Cardiac septum (tissue), 1 donor: ENCODE results near the gene TTC27. TPM values are rescaled to one million over a fixed set of nuclear protein-coding genes. Genes with fewer than 3 reads are reported as not detected.

Experiments used
- DNase-seq: peaks from one replicate; pipeline ENCODE4 v3.0.0-alpha.2; 2020; ENCODE audit warnings: low spot score
- intact Hi-C: fragments of 100-400 bp; cut with DNase I; formaldehyde crosslinking; loops from one replicate; pipeline ENCODE4 v1.14.0; 2022
- total RNA-seq: library from RNA; stranded (reverse); fragmentation: NEBNext Ultra II Directional; extraction: Animal tissue kit (Norgen Biotek cat#: 25700); gene quantifications from one replicate; pipeline ENCODE4 v1.2.1, GENCODE V29; 2021
- donor health status: DM: no; HTN: no; CAD: no.

The TTC27 gene
- total RNA-seq, 1 donor from 2014 or later, result 13.7 TPM

DNA sequence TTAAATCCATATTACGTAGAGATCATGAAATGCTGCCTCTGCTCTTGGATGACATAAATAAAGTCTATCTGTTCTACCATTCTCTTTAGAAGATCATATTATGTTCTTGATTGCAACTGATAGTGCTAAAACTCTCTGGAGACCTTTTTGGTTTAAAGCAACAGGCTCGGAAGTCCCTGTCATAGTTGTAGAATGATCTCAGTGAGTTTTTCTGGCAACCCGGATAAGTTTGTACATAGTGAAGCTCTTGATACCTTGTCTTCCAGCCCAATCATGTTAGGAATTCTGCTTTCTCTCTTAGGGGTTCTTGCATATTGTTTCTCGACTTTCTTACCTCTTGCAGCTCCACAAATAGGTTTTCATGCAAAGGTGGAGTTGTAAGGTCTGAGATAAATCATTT, 156.1 kb downstream of the TTC27 start:
- DNase-seq, result no peak
- intact Hi-C loops, result loop anchor here (10.0 kb wide), 1 partner anchor 801 kb away; no protein-coding TSS in a partner anchor

DNA sequence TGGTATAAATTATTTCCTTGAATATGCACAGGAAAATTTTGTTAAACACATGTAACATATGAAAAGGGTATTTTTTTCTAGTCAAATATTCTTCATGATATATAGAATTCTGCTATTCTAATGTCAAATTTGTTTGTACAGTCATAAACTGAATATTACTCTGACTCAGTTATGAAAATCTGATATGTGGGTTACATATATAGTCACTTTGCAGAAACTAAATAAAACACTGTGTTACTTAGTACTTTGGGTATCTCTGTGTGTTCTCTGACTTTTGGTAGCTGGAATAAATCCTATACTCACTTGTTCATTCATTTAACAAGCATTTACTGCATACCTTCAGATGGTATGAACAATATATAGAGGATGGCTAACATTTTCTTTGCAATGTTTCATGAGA, 159.4 kb downstream of the TTC27 start:
- DNase-seq, result no peak
- intact Hi-C loops, result loop anchor here (10.0 kb wide), 1 partner anchor 798 kb away; no protein-coding TSS in a partner anchor

DNA sequence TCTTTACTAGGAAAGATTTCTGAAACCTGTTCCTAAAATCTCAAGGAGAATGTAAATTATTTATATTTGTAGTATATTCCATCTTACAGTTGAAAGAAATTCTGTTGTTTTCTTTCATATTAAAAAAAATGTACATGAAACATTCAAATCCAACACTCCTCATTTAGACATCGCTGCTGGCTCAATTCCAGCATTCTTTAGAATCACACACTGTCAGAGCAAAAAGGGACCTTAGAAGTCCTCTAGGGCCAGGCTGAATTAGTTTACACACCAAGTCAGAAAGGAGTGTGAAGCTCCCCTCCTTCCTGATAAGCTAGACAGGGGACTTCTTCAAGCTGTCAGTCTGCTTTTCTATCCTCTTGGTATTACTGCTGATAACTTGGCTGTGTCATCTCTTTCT, 160.3 kb downstream of the TTC27 start:
- DNase-seq, result no peak
- intact Hi-C loops, result loop anchor here (10.0 kb wide), 1 partner anchor 797 kb away; no protein-coding TSS in a partner anchor

DNA sequence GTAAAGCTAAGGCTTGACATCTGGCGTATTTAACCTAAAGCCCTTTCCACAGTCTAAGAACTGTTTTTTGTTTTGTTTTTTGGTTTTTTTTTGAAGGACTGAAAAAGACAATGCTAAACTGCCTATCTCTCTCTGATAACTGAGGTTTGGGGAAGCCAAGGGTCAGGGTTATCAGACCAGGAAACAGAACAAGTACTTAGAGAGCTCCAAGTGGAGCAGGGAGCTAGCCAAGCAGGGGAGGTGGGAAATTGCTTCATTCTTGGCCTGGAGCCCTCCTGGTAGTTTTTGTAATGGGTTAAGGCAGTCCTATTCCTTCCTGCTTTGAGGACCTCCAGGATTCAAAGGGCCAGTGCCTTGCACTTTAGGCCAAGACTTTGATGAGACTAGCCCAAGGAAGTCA, 164.6 kb downstream of the TTC27 start:
- intact Hi-C loops, result loop anchor here (5.0 kb wide), 1 partner anchor 45 kb away; no protein-coding TSS in a partner anchor
- DNase-seq, result no peak

DNA sequence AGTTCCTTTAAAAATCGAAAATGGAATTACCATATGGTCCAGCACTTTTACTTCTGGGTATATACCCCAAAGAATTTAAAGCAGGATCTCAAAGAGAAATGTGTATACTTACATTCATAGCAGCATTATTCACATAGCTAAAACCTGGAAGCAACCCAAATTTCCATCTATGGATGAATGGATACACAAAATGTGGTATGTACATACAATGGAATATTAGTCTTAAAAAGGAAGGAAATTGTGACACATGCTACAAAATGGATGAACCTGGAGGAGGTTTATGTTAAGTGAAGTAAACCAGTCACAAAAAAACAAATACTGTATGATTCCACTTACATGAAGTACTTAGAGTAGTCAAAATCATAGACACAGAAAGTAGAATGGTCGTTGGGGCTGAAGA, 171.0 kb downstream of the TTC27 start:
- intact Hi-C loops, result no loop called here

DNA sequence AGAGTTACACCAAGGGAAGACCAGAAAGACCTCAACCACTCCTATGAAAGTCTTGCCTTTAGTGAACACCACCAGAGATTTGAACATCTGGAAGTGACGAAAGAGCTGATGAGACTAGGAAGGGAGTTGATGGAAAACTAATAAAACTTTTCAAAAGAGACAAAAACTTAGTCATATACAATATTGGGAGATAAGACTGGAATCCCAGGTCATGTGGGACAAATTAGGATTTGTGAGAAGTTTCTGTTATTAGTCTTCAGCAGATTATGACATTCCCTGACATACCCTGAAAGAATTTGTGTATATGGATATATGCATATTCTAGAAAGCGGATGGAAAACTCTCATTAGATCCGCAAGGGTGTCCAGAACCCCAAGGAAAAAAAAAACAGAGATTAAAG, 173.9 kb downstream of the TTC27 start:
- no peak for DNase-seq
- intact Hi-C loops, result no loop called here

More for the DNA sequence above, 171.0 kb downstream of the TTC27 start:
- no peak for DNase-seq

DNA sequence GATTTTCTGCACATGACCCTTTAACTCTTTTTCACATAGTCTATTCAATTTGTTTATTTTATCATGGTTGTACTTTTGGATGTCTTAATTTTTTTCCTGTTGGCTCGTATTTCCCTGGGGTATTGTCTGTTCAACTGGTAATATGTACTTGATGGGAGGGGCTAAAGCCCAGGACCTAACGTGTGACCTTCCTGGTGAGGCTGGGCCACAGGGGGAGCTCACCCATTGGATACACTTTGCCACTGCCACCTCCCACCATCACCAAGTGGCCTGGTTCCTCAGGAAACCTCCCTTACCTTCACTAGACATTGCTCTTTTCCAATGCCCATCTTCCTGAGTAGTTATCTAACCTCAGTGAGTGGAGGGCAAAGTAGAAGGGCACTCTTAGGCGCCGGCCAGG, 175.0 kb downstream of the TTC27 start:
- intact Hi-C loops, result no loop called here

DNA sequence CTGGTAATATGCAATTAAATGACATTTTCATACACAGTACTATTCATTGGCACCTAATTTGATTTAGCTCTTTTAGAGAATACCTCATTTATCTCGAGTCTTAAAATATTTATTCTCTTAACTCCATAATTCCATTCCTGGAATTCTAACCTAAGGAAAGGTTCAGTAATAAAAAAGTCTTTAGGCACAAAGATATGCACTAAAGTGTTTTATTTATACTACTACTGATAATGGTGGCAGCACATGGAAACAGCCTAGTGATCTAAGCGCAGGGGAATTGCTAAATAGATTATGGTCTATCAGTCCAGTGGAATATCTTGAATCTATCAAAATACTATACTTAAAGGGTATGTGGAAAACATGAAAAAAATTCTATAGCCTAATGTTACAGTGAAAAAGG, 176.4 kb downstream of the TTC27 start:
- no peak for DNase-seq
- intact Hi-C loops, result no loop called here

More for the DNA sequence above, 175.0 kb downstream of the TTC27 start:
- DNase-seq, result no peak

DNA sequence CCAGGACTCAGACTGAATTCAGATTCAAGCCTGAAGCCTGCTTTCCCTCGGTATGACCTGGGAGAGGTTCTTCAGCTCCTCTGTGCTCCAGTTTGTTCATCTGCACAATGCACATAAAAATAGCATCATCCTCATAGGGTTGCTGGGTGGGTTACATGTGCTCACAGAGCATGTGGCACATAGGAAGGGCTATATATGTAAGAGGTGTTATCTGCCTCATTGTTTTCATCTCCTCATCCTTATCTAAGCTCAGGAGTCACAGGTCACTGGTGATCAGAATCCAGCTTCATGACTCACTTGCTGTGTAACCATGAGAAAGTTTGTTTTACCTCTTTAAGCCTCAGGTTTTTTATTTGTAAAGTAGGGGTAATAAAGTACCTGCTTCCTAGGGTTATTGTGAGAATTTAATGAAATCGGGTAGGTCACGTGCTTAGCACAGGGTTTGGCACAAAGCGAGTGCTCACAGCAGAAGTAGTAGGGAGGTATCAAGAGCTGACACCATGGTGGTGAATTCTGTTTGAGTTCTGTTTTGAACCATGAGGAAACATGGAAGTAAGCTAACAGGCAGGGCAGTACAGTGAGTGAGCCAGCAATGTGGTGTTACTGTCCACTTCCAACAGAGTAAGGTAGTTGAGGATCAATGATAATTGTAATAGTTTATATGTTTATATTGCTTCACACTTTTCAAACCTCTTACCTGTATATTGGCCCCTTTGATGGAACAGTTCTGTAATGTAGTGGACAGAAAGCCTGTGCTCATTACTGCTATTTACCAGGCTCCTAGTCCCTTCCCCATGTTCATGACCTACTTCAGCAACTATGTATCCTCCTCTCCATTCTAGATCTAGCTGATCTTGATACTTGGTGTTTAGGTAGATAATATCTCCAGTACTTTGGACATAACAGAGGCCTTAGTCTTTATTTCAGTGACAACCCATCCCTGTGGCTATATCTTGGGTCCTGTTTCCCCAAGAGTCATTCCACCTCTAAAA, 177.6 kb downstream of the TTC27 start:
- intact Hi-C loops, result no loop called here

DNA sequence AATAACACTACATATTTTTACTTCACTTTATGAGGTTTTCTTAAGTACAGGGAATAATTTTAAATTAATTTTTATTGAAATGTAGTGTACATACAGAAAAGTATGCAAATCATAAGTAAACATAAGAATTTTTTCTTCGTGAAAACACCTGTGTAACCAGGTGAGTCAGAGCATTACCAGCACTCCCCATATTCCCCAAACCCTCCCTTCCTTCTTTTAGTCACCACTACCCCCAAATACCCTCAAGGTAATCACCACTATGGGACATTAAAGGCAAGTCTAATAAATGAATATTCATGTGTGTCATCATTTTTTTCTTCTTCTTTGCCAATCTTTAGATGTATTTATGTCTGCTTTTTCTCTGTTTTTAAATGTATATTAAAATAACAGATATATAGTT, 179.0 kb downstream of the TTC27 start:
- intact Hi-C loops, result no loop called here
- DNase-seq, result no peak

More for the DNA sequence above, 177.6 kb downstream of the TTC27 start:
- no peak for DNase-seq

DNA sequence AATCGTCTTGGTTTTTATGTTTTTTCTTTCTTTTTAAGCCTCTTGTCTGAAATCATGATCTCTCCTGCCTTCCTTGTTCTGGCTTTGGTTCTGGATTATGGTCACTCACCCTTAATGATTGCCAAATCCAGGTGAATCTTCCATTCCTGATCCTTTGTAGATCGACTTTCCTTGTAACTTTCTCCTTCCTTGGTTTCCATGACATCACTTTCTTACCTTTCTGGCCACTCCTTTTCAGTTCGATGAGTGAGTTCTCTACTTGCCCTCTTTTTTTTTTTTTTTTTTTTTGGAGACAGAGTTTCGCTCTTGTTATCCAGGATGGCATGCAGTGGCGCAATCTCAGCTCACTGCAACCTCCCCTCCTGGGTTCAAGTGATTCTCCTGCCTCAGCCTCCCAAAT, 179.8 kb downstream of the TTC27 start:
- DNase-seq, result no peak
- intact Hi-C loops, result no loop called here

DNA sequence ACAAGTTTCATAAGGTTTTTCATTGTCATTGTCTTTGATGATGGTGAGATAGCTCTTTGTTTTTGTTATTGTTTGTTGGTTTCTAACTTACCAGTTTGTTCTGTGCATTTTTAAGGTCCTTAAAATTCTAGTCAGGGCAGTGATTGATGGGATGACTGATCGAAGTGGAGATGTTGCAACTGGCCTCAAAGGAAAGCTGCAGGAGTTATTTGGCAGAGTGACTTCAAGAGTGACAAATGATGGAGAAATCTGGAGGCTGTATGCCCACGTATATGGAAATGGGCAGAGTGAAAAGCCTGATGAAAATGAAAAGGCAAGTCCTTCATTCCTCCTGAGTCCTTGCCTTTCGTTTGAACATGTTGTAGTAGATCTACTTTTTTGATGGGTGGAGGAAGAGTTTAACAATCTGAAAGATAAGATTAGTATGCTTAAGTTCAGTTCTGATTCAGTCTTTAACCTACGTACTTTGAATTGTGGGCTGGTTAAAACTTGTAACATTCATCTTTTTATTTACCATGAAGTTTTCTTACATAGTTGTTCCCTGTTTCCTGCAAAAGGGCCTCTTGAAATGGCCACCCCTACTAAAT, 183.2 kb downstream of the TTC27 start:
- DNase-seq, result no peak
- intact Hi-C loops, result no loop called here

DNA sequence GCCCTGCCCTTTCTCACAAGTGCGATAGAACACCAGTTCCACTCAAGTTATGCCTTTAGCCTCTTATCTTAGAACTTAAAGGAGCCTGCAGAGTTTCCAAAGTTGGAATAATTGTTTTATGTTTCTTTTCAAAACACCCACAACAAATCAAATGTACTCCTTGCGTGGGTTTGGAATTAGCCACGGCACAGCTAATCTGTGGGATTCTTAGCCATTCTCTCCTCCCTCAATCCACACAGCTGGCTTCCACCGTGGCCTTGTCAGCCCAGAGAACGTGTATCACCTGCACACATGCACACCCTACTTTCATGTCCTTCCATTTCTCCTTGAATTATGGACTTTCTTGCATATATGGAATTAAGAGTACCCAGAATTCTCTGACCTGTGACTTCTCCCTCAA, 183.8 kb downstream of the TTC27 start:
- intact Hi-C loops, result no loop called here
- no peak for DNase-seq

DNA sequence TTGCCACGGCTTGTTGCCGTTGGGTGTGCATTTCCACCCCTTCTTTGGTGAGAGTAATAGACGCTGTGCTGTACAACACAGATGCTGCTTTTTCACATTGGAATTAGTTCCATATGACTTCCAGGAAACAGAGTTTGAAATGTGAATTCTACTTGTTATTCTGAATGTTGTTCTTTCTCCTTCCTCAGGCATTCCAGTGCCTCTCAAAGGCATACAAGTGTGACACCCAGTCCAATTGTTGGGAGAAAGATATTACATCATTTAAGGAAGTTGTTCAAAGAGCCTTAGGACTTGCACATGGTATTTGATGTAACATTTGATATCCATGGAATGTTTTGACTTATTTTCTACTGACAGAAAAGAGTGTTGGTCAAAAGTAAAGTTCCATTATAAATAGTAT, 184.5 kb downstream of the TTC27 start:
- DNase-seq, result no peak
- intact Hi-C loops, result no loop called here

DNA sequence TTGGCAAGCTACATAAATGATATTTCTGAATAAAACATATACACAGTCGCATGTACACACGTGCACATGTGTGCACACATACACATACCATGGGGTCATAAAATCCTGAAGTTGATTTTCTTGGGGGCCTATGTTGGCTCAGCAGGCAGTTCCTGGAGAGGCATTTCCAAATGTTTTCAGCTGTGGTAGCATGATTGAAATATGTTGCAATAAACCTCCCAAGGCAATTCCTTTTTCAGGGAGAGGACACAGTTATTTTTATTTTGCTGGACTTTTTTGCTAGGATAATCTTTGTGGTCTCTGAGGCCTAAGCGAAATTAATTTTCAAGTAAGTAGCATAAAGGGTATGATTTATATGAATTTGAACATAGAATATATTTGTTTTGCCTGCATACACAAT, 192.2 kb downstream of the TTC27 start:
- intact Hi-C loops, result no loop called here
- no peak for DNase-seq

DNA sequence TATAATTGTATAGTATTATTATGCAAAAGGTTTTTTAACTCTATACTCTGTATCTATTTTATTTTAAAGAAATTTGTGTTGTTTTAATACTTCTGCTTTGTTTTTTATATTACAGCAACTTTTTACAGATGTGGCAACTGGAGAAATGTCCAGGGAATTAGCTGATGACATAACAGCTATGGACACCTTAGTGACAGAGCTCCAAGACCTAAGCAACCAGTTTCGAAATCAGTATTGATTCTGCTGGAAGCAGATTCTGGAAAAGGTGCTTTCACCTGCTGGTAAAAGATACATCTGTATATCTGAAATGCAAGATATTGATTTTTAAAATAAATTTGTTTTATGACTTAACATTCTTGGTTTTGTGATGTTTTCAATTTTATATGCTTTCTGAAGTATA, 192.9 kb downstream of the TTC27 start:
- no peak for DNase-seq
- intact Hi-C loops, result no loop called here

DNA sequence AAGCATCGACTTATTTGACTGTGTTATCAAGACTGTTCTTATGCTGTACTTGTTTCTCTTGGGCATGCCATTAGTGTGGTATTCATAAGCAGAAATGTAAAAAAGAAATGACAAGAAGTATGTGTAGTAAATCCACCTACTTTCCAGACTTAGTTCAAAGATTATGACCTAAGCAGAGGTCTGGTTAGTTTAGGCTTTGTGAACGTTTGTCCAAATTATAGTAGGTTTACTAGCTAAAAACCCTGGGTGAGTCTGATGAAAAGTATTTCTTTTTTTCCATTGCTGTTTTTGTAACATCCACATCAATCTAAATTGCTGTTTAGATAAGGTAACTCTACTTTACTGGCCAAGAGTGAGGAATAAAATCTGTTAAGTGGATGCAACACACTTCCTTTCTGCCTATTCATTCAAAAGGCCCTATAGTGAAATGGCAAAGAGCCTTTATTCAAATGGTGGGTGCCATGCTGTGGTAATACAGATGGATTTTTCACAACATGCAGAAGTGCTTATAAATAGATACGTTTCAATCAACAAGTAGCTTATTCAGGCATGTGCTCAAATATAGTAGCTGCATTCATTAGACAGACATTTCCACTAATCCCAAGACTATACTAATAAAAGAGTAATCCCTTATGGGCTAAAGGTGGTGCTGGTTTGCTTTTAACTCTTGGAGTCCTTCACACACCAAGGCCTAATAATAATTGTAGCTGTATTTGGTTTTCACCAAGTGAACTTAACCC, 196.4 kb downstream of the TTC27 start:
- intact Hi-C loops, result loop anchor here (2.0 kb wide), 1 partner anchor 123 kb away; the partner anchor contains the start of gene LTBP1
- no peak for DNase-seq

DNA sequence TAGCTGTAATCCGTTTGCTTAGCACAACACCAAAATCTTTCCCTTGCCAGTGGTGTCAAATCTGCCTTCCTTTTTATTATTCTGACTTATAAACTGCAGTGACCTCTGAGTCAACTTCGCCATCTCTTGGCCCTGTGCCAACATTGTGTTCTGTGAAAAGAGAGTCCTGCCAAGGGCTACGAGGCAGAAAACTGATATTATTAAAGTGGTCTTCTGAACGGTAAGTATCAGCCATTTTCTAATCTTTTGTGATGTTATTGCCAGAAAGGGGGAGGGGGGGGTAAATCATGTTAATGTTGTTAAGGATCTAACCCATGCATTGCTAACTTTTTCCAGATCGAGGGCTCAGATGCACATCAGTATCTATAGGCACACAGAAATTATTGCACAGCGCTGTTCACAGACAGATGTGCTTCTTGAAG, 197.5 kb downstream of the TTC27 start:
- no peak for DNase-seq
- intact Hi-C loops, result loop anchor here (2.0 kb wide), 1 partner anchor 121 kb away; the partner anchor contains the start of gene LTBP1

DNA sequence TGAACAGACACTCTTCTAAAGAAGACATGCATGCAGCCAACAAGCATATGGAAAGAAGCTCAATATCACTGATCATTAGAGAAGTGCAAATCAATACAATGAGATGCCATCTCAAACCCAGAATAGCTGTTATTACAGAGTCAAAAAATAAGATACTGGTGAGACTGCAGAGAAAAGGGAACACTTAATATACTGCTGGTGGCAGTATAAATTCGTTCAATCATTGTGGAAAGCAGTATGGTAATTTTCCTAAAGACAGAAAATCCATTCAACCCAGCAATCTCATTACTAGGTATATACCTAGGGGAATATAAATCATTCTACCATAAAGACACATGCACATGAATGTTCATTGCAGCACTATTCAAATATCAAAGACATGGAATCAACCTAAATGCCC, 202.3 kb downstream of the TTC27 start:
- DNase-seq, result no peak

DNA sequence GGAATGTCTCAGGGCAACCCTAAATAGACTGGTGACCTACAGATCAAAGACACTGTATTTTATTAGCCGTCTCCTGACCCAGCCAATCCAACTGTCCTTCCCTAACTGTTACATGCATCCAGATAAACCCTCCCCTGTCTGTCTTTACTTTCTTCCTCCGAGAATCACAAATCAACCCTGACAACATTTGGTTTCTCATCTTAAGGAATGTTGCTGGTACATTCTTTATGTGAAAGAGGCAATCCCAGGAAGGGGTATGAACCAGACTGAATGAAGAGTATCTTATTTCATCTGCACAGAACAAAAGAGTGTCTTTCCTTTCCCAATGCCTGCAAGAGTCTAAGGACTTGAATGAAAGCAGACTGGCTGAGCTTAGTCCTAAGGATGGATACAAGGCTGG, 205.0 kb downstream of the TTC27 start:
- DNase-seq, result no peak
- intact Hi-C loops, result no loop called here

More for the DNA sequence above, 202.3 kb downstream of the TTC27 start:
- intact Hi-C loops, result no loop called here
